ENCODE data around the gene MOCS2.

MOCS2 gene

GRCh38 chr5:53095217-53095616, 14.3 kb downstream of the MOCS2 start:
- no peak for DNase-seq (ENCODE audit: low spot score)

DNA sequence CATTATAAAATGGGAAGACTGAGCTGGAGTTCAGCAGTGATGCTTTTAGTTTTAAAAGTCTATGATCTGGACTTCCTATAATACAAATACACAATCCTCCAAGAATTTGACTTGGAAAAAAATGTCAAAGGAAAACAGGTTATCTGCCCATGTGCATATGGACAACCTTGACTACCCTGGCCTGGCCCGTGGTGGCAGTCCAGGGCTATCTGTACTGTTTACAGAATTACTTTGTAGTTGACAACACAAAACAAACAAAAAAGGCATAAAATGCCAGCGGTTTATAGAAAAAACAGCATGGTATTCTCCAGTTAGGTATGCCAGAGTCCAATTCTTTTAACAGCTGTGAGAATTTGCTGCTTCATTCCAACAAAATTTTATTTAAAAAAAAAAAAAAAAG, 17.3 kb downstream of the MOCS2 start:
- no peak for DNase-seq (ENCODE audit: low spot score)

GRCh38 chr5:53091289-53091688, 18.3 kb downstream of the MOCS2 start:
- peak; percentile 36 for DNase-seq (ENCODE audit: low spot score)

GRCh38 chr5:53090229-53090628, 19.3 kb downstream of the MOCS2 start:
- no peak for DNase-seq (ENCODE audit: low spot score)

- no peak for DNase-seq (ENCODE audit: low spot score)
Measured at GRCh38 chr5:53089481-53089991, 20.0 kb downstream of the MOCS2 start.

DNA sequence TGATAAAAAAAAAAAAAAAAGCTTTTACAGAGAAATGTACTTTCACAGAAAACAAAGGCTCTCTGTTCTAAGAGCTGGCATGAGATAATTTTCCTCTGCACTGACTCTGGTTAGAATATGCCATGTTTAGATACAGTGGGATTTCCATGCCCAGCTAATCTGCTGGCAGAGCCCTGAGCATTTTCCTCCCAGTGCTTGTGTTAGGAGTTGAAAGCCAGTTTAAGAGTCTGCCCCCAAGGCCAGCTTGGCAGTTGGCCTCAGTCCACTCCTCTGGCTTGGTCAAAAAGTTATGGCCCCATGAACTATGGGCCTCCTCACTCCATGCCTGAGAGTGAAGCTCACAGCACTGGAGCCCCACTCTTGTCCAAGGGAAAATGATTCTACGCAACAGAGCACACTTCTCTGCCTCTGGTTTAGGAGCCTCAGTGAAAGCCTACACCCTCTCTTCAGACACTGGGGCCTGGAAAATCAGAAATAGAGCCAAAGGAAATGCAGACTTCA, 21.9 kb downstream of the MOCS2 start:
- DNase-seq (ENCODE audit: low spot score), result no peak

DNA sequence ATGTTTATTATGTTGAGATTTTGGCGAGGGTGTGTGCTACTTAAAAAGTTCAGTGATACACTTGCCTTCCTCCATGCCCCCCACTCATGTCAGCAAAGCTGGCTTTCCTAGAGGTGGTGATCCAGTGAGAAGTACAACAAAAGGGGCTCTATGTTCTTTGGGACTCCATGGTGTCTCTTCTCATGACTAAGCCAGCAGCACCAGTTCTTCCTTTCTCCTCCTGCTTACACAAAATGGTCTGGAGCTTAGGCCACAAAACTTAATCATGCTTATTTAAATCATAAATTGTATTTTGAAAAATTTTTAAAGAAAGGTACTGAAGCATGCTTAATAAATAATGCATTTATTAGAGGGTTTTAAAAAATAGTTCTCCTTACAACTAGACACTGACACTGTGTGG, 22.4 kb downstream of the MOCS2 start:
- no peak for DNase-seq (ENCODE audit: low spot score)

- no peak for DNase-seq (ENCODE audit: low spot score)
Measured at GRCh38 chr5:53084546-53085255, 24.9 kb downstream of the MOCS2 start.

- no peak for DNase-seq (ENCODE audit: low spot score)
Measured at GRCh38 chr5:53083927-53084326, 25.6 kb downstream of the MOCS2 start.

- DNase-seq (ENCODE audit: low spot score), result no peak
Measured at GRCh38 chr5:53080271-53080670, 29.3 kb downstream of the MOCS2 start.

- no peak for DNase-seq (ENCODE audit: low spot score)
Measured at GRCh38 chr5:53076014-53076583, 33.5 kb downstream of the MOCS2 start.

GRCh38 chr5:53073348-53073747, 36.2 kb downstream of the MOCS2 start:
- no peak for DNase-seq (ENCODE audit: low spot score)

DNA sequence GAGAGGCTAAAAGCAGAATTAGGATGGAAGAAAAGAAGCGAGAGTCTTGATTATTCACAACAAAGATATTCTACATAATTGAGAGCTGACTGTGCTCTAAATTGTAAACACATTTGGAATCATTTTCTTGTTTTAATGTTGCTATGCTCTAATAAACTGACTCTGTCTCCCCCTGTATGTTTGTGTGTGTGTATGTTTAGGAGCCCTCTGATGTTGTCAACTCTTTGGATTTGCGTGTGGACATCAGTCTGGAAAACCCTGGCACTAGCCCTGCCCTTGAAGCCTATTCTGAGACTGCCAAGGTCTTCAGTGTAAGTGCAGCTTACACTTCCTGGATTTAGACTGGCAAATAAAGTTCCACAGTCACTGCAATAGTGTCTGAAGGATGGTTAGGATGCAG, 37.8 kb downstream of the MOCS2 start:
- peak; percentile 17 for DNase-seq (ENCODE audit: low spot score)

- no peak for DNase-seq (ENCODE audit: low spot score)
Measured at GRCh38 chr5:53071298-53071697, 38.3 kb downstream of the MOCS2 start.

GRCh38 chr5:53069626-53070025, 39.9 kb downstream of the MOCS2 start:
- DNase-seq (ENCODE audit: low spot score), result peak; percentile 15

DNA sequence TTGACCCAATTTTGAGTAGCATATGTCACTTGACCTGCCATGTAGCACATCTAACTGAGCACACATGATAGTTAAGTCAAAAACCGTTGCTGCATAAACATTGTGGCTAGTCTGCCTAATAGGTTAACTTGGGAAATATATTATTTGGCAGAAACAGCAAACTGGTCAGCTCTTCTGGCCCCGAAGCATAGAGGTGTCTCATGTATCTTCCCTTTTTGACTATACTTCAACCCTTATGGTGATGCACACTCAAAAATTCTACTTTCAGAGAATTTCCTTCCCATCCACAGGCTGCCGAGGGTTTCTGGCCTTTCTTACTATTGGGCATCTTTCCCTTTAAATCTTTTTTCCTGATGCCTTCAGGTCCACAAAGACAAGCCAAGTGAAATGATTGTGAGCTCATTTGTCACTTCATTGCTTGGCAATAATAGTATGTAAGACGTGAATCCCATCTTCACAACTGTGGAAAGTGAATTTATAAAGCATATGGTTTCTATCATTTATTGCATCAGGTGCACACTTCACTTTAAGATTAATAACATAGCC, 41.2 kb downstream of the MOCS2 start:
- DNase-seq (ENCODE audit: low spot score), result no peak

GRCh38 chr5:53067641-53068040, 41.9 kb downstream of the MOCS2 start:
- DNase-seq (ENCODE audit: low spot score), result no peak

DNA sequence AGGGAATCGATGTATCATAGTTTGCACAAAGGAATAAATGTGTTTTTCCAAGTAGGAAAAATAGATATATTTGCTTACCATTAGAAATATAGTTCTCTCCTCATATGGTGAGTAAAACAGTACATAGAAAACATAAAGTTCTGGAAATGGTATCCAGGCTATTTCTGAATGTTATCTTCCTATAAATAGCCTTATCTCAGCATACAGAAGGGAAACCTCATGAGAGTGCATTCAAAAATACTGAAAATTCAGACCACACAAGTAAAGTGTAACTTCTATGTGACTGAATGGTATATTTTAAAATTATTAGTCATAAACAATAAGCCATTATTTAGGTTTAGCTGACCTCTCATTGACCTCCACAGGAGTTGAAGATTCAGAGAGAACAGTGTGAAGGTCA, 43.5 kb downstream of the MOCS2 start:
- no peak for DNase-seq (ENCODE audit: low spot score)

DNA sequence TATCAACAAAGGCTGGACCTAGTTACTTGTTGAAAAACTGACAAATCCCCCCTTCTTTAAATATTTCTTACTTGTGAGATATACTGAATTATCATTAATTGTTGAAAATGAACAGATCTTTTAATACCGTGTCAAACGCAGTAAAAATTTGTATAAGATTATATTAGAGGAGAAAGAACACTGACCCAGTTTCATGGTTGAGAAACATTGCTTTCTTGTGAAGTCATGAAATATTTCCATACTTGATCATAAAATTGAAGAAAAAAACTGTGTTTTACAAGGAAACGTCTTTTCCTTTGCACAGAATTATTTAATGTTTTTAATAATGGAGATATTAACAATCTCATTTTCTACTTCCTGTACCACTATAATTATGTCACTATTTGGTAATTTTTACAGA, 45.8 kb downstream of the MOCS2 start:
- DNase-seq (ENCODE audit: low spot score), result no peak

DNA sequence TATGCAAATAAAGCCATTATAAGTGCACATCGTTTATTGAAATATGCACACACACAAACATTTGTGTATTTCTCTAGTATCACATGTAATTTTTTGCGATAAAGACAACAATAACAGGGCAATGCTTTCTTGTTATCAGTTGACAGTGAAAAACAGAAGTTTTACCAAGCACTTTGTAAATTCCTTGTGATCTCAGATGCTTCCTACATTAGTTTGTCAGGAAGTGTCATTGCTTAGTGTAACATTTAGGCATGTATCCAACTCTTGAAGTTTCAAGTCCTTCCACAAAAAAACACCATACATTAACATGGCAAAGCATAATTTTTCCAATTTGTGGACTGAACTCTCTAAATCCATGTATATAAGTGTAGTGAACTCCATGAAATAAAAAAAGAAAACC, 46.4 kb downstream of the MOCS2 start:
- no peak for DNase-seq (ENCODE audit: low spot score)

- no peak for DNase-seq (ENCODE audit: low spot score)
Measured at GRCh38 chr5:53059281-53059680, 50.3 kb downstream of the MOCS2 start.

GRCh38 chr5:53055365-53055764, 54.2 kb downstream of the MOCS2 start:
- DNase-seq (ENCODE audit: low spot score), result no peak

DNA sequence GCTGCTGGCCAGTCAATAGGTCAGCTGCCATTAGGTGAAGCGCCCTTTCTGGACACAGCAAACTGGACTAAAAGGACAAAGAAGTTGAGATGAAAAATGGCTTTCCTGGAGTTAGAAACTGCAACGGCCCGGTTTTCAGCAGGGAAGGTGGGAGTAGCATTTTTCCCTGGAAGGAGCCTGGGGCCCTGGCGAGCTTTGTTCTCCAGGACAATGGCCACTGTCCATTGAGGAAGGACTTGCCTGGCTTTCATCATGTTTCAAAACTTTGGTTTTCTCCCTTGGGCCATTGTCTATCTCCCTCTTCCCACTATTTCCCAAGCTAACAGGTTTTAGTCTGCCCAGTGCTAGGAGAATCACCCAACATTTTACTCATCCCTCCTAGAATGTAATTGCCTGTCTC, 56.2 kb downstream of the MOCS2 start:
- DNase-seq (ENCODE audit: low spot score), result no peak

Data from AG08396 (cell line).